GM12801 (cell line): ENCODE measurements around the gene WBP4.

Experiments
- CTCF ChIP-seq: IDR thresholded peaks from one replicate; pipeline ENCODE4 v1.5.1; 2011; ENCODE audit warnings: control low read depth; ENCODE audit not compliant: insufficient read length; ENCODE audit errors: extremely low read depth

Gene WBP4

GRCh38 chr13:41019011-41019487 lies 42.3 kb upstream of the WBP4 start, which contains the start of gene ELF1:
TSS of gene ELF1 (minus strand) at chr13:41019316. CDS start at chr13:40982054, 37,262 bp downstream.
- TF ChIP-seq CTCF: no peak

- TF ChIP-seq CTCF: no peak
These were observed 41.5 kb upstream of the WBP4 start for GRCh38 chr13:41019578-41020347.

DNA sequence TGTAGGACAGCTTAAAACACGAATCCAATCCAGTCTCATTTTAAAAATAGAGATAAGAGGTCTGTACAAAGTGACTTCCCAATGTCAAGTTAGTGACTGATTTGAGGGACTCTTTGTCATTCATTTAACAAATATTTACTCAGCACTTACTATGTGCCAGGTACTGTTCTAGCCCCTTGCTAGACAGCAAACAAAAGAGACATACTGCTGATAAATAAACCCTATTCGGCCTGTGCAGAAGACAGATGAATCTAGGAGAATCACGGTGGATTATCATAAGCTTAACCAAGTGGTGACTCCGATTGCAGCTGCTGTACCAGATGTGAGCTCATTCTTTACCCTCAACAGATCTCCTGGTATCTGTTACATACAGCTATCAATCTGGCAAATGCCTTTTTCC lies 35.8 kb upstream of the WBP4 start:
- TF ChIP-seq CTCF: no peak

GRCh38 chr13:41026788-41027187 lies 34.5 kb upstream of the WBP4 start:
- TF ChIP-seq CTCF: no peak

DNA sequence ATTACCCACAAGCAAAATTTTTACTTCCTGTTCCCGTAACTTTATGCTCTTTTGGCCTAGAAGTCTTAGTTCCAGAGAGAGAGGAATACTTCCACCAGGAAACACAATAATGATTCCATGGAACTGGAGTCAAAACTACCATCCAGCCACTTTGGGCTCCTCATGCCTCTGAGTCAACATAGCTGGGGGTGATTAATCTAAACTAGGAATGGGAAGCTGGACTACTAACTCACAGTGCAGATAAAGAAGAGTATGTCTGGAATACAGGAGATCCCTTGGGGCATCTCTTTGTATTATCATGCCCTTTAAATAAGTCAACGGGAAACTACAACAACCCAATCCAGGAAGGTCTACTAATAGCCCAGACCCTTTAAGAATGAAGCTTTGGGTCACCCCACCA lies 33.3 kb upstream of the WBP4 start:
- no peak for TF ChIP-seq CTCF

DNA sequence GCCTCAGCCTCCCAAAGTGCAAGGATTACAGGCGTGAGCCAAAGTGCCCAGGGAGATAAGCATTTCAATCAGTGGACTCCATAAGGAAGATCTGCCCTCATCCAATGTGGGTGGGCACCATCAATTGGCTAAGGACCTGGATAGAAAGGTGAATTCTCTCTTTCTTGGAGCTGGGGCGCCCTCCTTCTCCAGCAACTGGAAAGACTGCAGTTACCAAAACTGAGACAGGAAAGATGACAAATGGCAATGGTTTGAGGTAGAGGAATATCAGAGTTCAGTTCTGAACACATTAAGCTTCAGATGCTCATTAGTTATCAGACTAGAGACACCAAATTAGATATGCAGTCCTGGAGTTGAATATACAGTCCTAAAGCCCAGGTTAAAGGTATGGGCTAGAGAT lies 31.7 kb upstream of the WBP4 start:
- no peak for TF ChIP-seq CTCF

DNA sequence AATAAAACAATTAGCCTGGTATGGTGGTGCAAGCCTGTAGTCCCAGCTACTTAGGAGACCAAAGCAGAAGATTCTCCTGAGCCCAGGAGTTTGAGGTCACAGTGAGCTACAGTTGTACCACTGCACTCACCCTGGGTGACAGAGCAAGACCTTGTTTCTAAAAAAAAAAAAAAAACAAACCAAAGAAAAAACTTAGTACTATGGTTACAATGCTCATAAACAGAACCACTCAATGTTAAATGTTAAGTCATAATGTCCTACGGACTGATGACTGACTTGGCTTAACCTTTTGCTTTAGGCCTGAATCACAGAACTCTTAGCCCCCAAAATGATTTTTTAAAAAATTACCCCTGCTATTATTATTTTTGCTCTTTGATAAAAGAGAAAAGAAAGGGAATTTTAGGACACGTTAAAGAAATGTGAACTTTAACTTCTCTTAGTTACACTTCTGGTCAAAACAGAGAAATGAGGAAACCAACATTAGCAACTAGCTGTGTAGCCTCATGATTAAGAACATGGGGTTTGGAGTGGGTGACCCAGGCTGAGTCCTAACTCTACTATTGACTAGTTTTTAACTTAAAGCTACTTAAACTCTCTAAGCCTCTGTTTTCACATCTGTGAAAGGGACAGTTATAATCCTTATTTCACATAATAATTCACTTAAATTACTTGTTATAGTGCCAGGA lies 28.5 kb upstream of the WBP4 start:
- TF ChIP-seq CTCF: no peak
